RCC 7860 (cell line): ENCODE data around the gene CD302.
"Not testable (repeated sequence)": the region's sequence is repeated elsewhere in the genome, so short reads cannot be mapped to it uniquely, and the experiment has no call there.

ENCODE experiments used
- DNase-seq: peaks from one replicate; pipeline ENCODE4 v3.0.0-alpha.2; 2015; ENCODE audit warnings: low spot score
- FAIRE-seq: peaks from 2 replicates; lab custom pipeline; 2012; peaks lifted over from hg19 to GRCh38; lab: Jason Lieb, UNC

CD302 gene

GRCh38 chr2:159755014-159755413 lies 43.0 kb downstream of the CD302 start:
- FAIRE-seq, result no peak

DNA sequence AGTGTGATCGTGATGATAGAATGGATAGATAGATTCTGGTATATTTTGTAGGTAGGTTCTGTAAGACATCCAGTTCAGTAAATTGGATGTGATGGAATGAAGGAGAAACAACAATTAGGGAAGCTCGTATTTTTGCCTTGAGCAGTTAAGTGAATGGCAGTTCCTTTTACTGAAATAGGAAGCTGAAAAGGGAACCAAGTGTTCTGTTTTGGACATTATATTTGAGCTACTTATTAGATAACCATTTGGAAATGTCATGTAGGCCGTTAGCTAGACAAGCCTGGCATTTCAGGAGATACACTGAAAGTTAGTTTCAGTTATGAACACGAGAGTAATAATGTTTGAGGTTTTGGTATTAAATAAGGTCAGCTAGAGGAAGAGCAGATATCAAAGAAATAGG lies 44.2 kb downstream of the CD302 start:
- no peak for FAIRE-seq
- no peak for DNase-seq

More at GRCh38 chr2:159755014-159755413, 43.0 kb downstream of the CD302 start:
- DNase-seq, result no peak

DNA sequence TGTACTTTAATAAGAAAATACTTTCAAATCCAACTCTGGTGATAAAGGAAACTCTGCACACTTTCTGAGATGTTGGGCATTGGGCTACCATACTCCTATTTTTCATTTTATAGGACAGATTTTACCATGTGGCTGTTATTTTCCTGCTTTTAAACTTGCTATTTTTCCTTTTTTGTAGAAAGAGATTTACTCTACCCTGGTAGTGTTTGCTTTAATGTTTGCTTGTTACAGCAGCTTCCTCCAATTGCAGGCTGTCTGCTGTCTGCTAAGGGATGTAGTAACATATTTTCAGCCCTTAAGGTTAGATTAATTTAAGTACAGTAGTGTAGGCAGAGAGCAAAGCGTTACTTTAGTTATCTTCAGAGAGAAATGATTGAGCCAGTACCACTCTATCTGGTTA lies 47.1 kb downstream of the CD302 start:
- DNase-seq (no peak), FAIRE-seq (no peak)

DNA sequence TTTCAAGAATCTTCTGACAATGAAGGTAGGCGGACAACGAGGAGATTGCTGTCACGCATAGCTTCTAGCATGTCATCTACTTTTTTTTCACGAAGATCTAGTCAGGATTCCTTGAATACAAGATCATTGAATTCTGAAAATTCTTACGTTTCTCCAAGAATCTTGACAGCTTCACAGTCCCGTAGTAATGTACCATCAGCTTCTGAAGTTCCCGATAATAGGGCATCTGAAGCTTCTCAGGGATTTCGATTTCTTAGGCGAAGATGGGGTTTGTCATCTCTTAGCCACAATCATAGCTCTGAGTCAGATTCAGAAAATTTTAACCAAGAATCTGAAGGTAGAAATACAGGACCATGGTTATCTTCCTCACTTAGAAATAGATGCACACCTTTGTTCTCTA lies 49.9 kb downstream of the CD302 start:
- no peak for DNase-seq
- no peak for FAIRE-seq

DNA sequence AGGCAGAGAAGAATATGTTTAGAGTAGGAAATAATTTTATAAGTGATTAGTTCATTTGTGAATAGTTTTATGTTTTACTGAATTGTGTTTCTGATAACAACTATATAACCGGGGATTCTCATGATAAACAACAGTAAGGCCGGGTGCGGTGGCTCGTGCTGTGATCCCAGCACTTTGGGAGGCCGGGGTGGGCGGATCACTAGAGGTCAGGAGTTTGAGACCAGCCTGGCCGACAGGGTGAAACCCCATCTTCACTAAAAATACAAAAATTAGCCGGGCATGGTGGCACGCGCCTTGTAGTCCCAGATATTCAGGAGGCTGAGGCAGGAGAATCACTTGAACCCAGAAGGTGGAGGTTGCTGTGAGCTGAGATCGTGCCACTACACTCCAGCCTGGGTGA lies 52.8 kb downstream of the CD302 start:
- not testable (repeated sequence) for FAIRE-seq, DNase-seq

DNA sequence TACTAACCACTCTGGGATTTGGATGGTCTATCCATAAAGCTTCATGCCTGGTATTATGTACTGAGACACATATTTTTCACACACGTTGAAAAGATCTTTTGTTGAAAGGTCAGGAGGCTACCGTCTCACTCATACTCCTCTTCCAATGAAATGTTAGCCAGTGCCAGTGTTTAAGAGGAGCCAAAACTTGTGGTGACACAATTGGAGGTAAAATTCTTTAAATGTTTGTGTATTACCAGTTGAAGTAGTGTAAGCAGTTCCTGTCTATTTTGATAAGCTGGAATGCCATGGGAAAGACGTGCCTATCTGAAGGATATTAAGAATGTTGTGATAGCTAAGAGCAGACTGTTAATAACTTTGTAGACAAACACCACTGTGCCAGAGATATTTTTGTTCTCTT lies 53.6 kb downstream of the CD302 start:
- no peak for DNase-seq
- FAIRE-seq, result no peak

DNA sequence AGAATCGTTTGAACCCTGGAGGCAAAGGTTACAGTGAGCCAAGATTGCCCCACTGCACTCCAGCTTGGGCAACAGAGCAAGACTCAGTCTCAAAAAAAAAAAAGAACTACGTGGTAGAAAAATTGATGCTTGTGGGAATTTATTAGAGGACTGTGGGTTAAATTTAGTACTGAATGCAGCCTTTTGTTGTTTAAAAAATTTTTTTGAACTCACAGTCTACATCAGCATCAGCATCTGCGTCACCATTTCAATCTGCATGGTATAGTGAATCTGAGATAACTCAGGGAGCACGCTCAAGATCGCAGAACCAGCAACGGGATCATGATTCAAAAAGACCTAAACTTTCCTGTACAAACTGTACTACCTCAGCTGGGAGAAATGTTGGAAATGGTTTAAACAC lies 55.2 kb downstream of the CD302 start:
- DNase-seq (no peak), FAIRE-seq (no peak)

DNA sequence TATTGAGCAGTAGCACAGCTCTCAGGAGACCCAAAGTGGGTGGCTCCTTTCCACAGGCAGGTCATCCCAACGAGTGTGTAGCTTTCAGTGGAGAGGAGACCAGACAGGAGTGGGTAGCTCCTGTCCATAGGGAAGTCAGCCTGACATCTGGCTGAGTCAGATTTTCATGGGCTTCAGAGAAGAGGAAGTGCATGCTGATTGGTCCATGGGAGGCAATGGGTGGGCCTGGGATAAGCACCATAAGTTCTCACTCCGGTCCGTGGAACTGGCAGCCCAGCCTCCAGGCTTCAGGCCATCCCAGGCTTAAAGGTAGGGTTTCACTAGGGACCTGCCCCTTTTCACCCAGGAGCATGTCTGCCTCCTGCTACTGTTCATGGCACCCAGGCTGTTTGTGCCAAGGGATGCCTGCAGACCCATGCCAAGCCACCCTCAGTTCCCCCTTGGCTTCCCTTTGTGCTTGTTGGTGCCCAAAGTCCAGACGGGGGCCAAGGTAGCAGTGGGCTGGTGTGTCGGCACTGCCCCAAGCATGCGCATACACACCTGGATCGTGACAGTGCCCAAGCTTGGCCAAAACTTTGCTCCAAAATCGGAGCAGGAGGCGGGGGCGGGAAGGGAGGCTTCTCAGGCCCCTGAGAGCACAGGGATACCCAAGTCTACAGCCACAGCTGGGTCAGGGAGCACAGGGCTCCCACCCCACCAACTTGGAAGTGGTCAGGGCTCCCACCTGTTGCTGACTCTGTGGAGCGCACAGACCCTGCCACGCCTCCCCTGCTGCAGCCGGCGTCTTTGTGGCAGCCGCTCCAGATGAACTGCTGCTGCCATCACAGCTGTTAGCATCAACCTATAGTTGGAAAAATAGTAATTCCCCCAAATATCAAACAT lies 59.3 kb downstream of the CD302 start:
- no peak for DNase-seq
- FAIRE-seq, result no peak

GRCh38 chr2:159737917-159738296 lies 60.1 kb downstream of the CD302 start:
- FAIRE-seq (no peak), DNase-seq (no peak)

- FAIRE-seq, result no peak
- DNase-seq, result no peak
These were observed 60.6 kb downstream of the CD302 start for GRCh38 chr2:159737292-159737916.

GRCh38 chr2:159736048-159736447 lies 62.0 kb downstream of the CD302 start:
- DNase-seq (no peak), FAIRE-seq (no peak)

DNA sequence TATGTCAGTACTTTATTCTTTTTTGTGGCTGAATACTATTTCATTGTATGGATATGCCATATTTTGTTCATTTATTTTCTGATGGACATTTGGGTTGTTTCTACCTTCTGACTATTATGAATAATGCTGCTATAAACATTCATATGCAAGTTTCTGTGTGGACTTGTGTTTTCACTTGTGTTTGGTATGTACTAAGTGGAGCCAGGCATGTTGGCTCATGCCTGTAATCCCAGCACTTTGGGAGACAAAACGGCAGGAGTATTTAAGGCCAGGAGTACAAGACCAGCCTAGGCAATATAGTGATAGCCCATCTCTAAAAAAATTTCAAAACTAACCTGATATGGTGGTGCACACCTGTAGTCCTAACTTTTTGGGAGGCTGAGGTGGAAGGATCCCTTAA lies 62.4 kb downstream of the CD302 start:
- DNase-seq, result no peak
- FAIRE-seq, result no peak

- DNase-seq (no peak), FAIRE-seq (no peak)
These were observed 69.4 kb downstream of the CD302 start for GRCh38 chr2:159728629-159729028.

DNA sequence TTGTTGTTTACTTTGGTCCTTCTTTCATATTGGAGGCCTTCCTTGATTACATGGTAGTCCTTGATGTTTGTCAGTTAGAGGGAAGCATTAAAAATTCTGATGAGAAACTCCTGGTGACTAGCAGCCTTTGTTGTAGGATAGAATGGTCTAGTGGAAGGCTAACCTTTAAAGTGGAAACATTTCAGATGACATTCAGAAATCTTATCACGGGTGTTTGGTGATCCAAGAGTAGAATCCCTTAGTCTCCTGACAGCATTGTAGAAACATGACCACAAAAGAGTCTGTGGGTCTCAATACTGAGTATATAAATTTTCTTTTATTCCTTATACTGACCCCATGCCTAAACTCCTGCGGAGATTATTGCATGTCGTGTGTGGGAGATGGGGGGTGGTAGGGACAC lies 72.3 kb downstream of the CD302 start:
- no peak for DNase-seq
- no peak for FAIRE-seq

- FAIRE-seq, result not testable (repeated sequence)
These were observed 73.0 kb downstream of the CD302 start for GRCh38 chr2:159724795-159725572.

GRCh38 chr2:159722580-159722979 lies 75.4 kb downstream of the CD302 start:
- no peak for FAIRE-seq
- no peak for DNase-seq

More at GRCh38 chr2:159724795-159725572, 73.0 kb downstream of the CD302 start:
- DNase-seq, result not testable (repeated sequence)

DNA sequence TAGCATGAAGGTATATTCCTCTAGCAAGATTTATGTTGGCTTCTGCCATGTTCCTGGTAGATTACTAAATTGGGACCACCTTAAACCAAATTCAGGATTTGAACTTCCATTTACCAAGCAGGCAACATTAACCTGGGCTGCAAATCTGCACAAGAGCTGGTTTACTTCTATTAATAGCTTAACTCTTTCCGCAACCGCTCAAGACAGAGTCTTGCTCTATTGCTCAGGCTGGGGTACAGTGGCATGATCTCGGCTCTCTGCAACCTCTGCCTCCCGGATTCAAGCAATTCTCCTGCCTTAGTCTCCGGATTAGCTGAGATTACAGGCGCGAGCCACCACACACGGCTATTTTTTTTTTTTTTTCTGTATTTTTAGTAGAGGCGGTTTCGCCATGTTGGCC lies 77.3 kb downstream of the CD302 start:
- DNase-seq, result no peak
- FAIRE-seq, result no peak
